ENCODE measurements around the gene ELOVL7.
"Not testable (repeated sequence)": the region's sequence is repeated elsewhere in the genome, so short reads cannot be mapped to it uniquely, and the experiment has no call there.

ELOVL7 gene

GRCh38 chr5:60843936-60844905 is at the start of gene ELOVL7:
ELOVL7 (minus strand) TSS chr5:60844269; CDS start chr5:60787397, 56,872 bp downstream.
- DNase-seq = peak; percentile 16

- no peak for DNase-seq
Observed at GRCh38 chr5:60893521-60893920, 49.5 kb upstream of the ELOVL7 start.

- DNase-seq = no peak
Observed at GRCh38 chr5:60891667-60892066, 47.6 kb upstream of the ELOVL7 start.

GRCh38 chr5:60888359-60889061 is 44.4 kb upstream of the ELOVL7 start:
- DNase-seq = no peak

GRCh38 chr5:60887746-60888145 is 43.7 kb upstream of the ELOVL7 start:
- no peak for DNase-seq

GRCh38 chr5:60887096-60887495 is 43.0 kb upstream of the ELOVL7 start:
- no peak for DNase-seq

- no peak for DNase-seq
Observed at GRCh38 chr5:60886158-60886557, 42.1 kb upstream of the ELOVL7 start.

GRCh38 chr5:60883229-60883628 is 39.2 kb upstream of the ELOVL7 start:
- DNase-seq = no peak

- no peak for DNase-seq
Observed at GRCh38 chr5:60872892-60873291, 28.8 kb upstream of the ELOVL7 start.

- no peak for DNase-seq
Observed at GRCh38 chr5:60870857-60871256, 26.8 kb upstream of the ELOVL7 start.

GRCh38 chr5:60860572-60860971 is 16.5 kb upstream of the ELOVL7 start:
- DNase-seq = not testable (repeated sequence)

GRCh38 chr5:60856066-60856465 is 12.0 kb upstream of the ELOVL7 start:
- no peak for DNase-seq

- DNase-seq = no peak
Observed at GRCh38 chr5:60852940-60853339, 8.9 kb upstream of the ELOVL7 start.

GRCh38 chr5:60852317-60852716 is 8.2 kb upstream of the ELOVL7 start:
- DNase-seq = no peak

- DNase-seq = no peak
Observed at GRCh38 chr5:60851626-60852025, 7.6 kb upstream of the ELOVL7 start.

GRCh38 chr5:60846298-60846697 is 2.2 kb upstream of the ELOVL7 start:
- DNase-seq = no peak

- no peak for DNase-seq
Observed at GRCh38 chr5:60843386-60843935, 608 bp downstream of the ELOVL7 start.

- no peak for DNase-seq
Observed at GRCh38 chr5:60842871-60843385, 1.1 kb downstream of the ELOVL7 start.

- no peak for DNase-seq
Observed at GRCh38 chr5:60841361-60841760, 2.7 kb downstream of the ELOVL7 start.

GRCh38 chr5:60836131-60836530 is 7.9 kb downstream of the ELOVL7 start:
- DNase-seq = no peak

GRCh38 chr5:60835554-60835953 is 8.5 kb downstream of the ELOVL7 start:
- DNase-seq = no peak

- no peak for DNase-seq
Observed at GRCh38 chr5:60833520-60833919, 10.5 kb downstream of the ELOVL7 start.

- no peak for DNase-seq
Observed at GRCh38 chr5:60830581-60831127, 13.4 kb downstream of the ELOVL7 start.
